ENCODE measurements around the gene ATXN2L. TPM values are rescaled to one million over a fixed set of nuclear protein-coding genes. Genes with fewer than 3 reads are reported as not detected.

ATXN2L gene
- total and polyA plus RNA-seq, 2 of the 13 experiments (the other 11 are each of a cell fraction or from before 2014, with no cell fraction given) = 40.8 to 55.1 TPM

DNA sequence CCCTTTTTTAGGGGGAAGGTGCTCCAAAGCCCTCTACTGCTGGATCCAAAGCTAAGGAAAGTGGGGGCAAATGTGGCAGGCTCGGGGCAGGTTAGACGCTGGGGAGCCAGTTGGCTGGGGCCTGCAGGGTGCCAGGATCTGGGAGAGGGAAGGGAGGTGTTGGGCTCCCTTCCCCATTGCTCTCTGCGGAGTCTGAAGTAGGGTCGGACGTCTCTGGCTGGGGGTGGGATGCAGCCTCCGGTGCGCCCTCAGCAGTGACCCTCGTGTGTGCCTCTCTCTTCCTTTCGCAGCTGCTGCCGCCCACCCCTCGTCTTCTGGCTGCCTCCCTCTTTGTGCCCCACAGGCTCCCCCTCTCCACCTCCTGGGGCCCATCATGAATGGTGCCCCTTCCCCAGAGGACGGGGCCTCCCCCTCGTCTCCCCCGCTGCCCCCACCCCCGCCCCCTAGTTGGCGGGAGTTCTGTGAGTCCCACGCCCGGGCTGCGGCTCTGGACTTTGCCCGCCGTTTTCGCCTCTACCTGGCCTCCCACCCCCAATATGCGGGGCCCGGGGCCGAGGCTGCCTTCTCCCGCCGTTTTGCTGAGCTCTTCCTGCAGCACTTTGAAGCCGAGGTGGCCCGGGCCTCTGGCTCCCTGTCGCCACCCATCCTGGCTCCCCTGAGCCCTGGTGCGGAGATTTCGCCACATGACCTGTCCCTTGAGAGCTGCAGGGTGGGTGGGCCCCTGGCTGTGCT, 43.1 kb downstream of the ATXN2L start (continued):
- no peak for TF ChIP-seq RNF219 (CRISPR knock-in tag; IDR thresholded peaks at IDR 0.05)
- TF ChIP-seq ZSCAN31 (CRISPR knock-in tag; IDR thresholded peaks at IDR 0.05; ENCODE audit: low read depth) = peak; percentile 30; the same call in 1 of the 2 replicates
- TF ChIP-seq JUN (CRISPR knock-in tag; IDR thresholded peaks at IDR 0.05) = no peak
- TF ChIP-seq, protein P1, sequence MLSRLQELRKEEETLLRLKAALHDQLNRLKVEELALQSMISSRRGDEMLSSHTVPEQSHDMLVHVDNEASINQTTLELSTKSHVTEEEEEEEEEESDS (CRISPR knock-in tag; IDR thresholded peaks at IDR 0.05; ENCODE audit: borderline replicate concordance) = no peak
- 0 out of 2 replicates have a peak, but pooled peaks have one; percentile 12 for TF ChIP-seq ZNF646 (CRISPR knock-in tag; IDR thresholded peaks at IDR 0.05)
- TF ChIP-seq, protein P2, sequence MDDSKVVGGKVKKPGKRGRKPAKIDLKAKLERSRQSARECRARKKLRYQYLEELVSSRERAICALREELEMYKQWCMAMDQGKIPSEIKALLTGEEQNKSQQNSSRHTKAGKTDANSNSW (CRISPR knock-in tag; IDR thresholded peaks at IDR 0.05; ENCODE audit: borderline replicate concordance) = no peak
- peak; percentile 74; the same call in 1 of the 2 replicates for TF ChIP-seq NCOA1 (CRISPR knock-in tag; IDR thresholded peaks at IDR 0.05)
- 0 out of 2 replicates have a peak, but pooled peaks have one; percentile 19 for TF ChIP-seq SP5 (CRISPR knock-in tag; IDR thresholded peaks at IDR 0.05; ENCODE audit: borderline replicate concordance, low read depth)
- TF ChIP-seq, protein P3, sequence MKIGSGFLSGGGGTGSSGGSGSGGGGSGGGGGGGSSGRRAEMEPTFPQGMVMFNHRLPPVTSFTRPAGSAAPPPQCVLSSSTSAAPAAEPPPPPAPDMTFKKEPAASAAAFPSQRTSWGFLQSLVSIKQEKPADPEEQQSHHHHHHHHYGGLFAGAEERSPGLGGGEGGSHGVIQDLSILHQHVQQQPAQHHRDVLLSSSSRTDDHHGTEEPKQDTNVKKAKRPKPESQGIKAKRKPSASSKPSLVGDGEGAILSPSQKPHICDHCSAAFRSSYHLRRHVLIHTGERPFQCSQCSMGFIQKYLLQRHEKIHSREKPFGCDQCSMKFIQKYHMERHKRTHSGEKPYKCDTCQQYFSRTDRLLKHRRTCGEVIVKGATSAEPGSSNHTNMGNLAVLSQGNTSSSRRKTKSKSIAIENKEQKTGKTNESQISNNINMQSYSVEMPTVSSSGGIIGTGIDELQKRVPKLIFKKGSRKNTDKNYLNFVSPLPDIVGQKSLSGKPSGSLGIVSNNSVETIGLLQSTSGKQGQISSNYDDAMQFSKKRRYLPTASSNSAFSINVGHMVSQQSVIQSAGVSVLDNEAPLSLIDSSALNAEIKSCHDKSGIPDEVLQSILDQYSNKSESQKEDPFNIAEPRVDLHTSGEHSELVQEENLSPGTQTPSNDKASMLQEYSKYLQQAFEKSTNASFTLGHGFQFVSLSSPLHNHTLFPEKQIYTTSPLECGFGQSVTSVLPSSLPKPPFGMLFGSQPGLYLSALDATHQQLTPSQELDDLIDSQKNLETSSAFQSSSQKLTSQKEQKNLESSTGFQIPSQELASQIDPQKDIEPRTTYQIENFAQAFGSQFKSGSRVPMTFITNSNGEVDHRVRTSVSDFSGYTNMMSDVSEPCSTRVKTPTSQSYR (CRISPR knock-in tag; IDR thresholded peaks at IDR 0.05; ENCODE audit: borderline replicate concordance) = peak; percentile 63; the same call in 1 of the 2 replicates
- TF ChIP-seq, protein P4, sequence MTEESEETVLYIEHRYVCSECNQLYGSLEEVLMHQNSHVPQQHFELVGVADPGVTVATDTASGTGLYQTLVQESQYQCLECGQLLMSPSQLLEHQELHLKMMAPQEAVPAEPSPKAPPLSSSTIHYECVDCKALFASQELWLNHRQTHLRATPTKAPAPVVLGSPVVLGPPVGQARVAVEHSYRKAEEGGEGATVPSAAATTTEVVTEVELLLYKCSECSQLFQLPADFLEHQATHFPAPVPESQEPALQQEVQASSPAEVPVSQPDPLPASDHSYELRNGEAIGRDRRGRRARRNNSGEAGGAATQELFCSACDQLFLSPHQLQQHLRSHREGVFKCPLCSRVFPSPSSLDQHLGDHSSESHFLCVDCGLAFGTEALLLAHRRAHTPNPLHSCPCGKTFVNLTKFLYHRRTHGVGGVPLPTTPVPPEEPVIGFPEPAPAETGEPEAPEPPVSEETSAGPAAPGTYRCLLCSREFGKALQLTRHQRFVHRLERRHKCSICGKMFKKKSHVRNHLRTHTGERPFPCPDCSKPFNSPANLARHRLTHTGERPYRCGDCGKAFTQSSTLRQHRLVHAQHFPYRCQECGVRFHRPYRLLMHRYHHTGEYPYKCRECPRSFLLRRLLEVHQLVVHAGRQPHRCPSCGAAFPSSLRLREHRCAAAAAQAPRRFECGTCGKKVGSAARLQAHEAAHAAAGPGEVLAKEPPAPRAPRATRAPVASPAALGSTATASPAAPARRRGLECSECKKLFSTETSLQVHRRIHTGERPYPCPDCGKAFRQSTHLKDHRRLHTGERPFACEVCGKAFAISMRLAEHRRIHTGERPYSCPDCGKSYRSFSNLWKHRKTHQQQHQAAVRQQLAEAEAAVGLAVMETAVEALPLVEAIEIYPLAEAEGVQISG (CRISPR knock-in tag; IDR thresholded peaks at IDR 0.05) = peak; percentile 90
- peak; percentile 78 for TF ChIP-seq HNF4A (CRISPR knock-in tag; IDR thresholded peaks at IDR 0.05)
- no peak for TF ChIP-seq CEBPB (IDR thresholded peaks at IDR 0.05; ENCODE audit: borderline replicate concordance, low read depth, low read length)
- no peak for TF ChIP-seq ZNF557 (CRISPR knock-in tag; IDR thresholded peaks at IDR 0.05)
